ENCODE measurements around the gene CRTC1. TPM values are rescaled to one million over a fixed set of nuclear protein-coding genes. Genes with fewer than 3 reads are reported as not detected.

Gene CRTC1
- total RNA-seq, 1 experiment from 2014 or later = 1.6 TPM

- no peak for DNase-seq (ENCODE audit: low read depth)
These were observed 100.7 kb downstream of the CRTC1 start for GRCh38 chr19:18783958-18784785.

GRCh38 chr19:18784786-18785120 is 101.3 kb downstream of the CRTC1 start:
- in situ Hi-C loops (cut with HindIII; ENCODE audit: low pct_unique_long_range_greater_than_20kb, low sequenced_read_pairs) = no loop called here
- DNase-seq (ENCODE audit: low read depth) = peak; percentile 25

More at GRCh38 chr19:18783958-18784785, 100.7 kb downstream of the CRTC1 start:
- in situ Hi-C loops (cut with HindIII; ENCODE audit: low pct_unique_long_range_greater_than_20kb, low sequenced_read_pairs) = no loop called here

DNA sequence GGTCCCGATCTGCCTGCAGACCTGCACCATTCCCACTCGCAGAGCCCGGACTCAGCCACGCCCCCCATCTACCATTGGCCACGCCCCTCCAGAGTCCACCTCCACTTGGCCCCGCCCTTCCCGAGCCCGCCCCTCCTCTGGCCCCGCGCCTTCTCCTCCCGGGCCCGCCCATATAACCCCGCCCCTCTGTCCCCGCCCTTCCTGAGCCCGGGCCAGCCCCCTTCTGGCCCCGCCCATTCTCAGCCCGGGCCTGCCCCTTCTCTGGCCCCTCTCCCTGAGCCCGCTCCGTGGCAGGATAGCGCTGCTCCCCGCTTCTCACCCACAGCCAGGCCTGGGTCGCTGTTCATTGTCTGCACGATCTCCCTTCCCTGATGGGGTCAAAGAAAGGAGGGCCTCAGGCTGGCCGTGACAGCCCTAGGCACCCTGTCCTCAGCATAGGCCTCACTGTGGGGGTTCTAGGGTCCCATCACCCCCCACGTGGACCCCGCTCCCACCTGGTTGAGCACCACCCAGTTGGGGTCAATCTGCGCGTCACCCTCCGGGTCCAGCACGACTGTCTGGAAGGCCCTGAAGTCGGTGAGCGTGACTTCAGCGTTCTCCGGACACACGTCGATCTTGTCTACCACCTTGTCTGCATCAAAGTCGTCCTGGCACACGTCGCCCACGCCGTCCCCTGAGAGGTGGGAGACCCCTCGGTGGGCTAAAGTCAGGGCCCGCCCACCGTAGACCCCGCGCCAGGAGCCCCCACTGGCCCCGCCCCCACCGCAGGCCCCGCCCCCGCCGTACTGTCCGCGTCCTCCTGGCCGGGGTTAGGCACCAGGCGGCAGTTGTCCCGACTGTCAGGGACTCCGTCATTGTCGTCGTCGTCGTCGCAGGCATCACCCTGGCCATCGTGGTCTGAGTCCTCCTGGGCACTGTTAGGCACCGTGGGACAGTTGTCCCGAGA is 102.0 kb downstream of the CRTC1 start:
- in situ Hi-C loops (cut with HindIII; ENCODE audit: low pct_unique_long_range_greater_than_20kb, low sequenced_read_pairs) = no loop called here
- peak; percentile 56 for DNase-seq (ENCODE audit: low read depth)

DNA sequence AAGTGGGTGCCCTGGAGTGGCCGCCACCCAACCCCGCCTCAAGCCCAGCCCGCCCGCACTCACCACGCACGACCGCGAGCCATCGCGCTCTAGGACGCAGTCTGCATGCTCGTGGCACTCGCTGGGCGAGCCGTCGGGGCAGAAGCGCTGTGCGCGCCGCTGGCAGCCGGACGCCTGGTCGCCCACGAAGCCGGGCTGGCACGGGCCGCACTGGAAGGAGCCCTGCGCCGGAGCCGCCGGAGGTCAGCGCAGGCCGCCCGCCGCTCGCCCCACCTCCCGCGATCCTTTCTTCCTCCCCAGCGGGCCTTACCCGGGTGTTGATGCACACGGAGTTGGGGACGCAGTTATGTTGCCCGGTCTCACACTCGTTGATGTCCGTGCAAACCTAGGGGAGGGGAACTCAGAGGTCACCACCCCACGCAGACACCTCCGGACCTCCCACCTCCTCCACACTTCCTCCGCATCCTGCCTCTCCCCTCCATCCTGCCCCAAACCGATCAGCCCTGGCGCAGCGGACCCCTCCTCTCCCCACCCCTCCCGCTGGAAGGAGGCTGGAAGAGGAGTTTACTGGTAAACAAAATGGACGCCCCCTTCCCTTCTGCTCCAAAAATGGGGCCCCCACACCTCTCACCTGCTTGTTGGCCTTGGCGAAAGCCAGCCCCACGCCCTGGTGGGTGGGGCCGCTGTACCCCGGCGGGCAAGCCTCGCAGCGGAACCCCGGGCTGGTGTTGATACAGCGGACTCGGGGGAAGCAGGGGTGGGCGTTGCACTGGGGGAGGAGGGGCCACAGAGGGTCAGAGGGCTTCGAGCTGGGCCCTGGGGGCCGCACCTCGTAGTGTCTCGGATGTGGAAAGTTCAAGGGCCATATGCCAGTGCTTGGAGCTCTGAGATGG is 105.3 kb downstream of the CRTC1 start:
- DNase-seq (ENCODE audit: low read depth) = no peak
- in situ Hi-C loops (cut with HindIII; ENCODE audit: low pct_unique_long_range_greater_than_20kb, low sequenced_read_pairs) = no loop called here

GRCh38 chr19:18789422-18789869 is 106.0 kb downstream of the CRTC1 start:
- DNase-seq (ENCODE audit: low read depth) = no peak
- in situ Hi-C loops (cut with HindIII; ENCODE audit: low pct_unique_long_range_greater_than_20kb, low sequenced_read_pairs) = no loop called here

- no peak for DNase-seq (ENCODE audit: low read depth)
- in situ Hi-C loops (cut with HindIII; ENCODE audit: low pct_unique_long_range_greater_than_20kb, low sequenced_read_pairs) = no loop called here
These were observed 106.5 kb downstream of the CRTC1 start for GRCh38 chr19:18789883-18790565.

DNA sequence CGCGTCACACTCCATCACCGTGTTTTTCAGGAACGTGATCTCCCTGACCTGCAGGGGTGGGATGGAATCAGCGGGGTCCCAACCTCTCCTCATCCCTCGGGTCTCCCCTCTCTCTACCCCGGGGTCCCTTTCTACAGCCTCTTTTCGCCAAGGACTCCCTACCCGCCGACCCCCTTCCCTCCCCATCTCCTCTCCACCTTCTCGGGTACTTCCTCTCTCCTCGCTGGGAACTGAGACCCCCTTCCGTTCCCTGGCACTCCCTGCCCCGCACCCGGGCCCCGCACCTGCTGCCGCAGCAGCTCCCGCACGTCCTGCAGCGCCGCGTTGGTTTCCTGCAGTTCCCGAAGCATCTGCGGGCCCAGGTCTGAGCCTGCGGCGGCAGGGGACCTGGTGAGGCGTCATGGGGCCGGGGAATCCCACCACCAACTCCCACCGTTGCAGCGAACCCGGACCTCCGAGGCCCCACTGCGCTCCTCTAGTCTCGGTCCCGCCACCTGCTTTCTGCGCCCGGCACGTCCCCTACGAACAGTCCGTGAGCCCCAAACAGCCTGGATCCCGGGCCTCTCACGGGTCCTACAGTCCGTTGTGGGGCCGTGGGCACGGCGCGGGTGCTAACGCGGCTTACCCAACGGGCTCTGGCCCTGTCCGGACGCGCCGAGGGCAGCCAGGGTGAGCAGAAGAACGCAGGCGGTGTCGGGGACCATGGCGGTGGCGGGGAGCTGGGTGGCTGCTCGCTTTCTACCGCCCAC is 107.3 kb downstream of the CRTC1 start, which contains the start of gene COMP:
Gene COMP, minus strand, starts transcription at position 740 of the 749 bp plus-strand sequence. Its CDS starts 36 bp downstream, at position 704.
- in situ Hi-C loops (cut with HindIII; ENCODE audit: low pct_unique_long_range_greater_than_20kb, low sequenced_read_pairs) = no loop called here
- DNase-seq (ENCODE audit: low read depth) = no peak

- no peak for DNase-seq (ENCODE audit: low read depth)
- in situ Hi-C loops (cut with HindIII; ENCODE audit: low pct_unique_long_range_greater_than_20kb, low sequenced_read_pairs) = no loop called here
These were observed 107.8 kb downstream of the CRTC1 start for GRCh38 chr19:18791315-18791678.

GRCh38 chr19:18792661-18793060 is 109.2 kb downstream of the CRTC1 start:
- no peak for DNase-seq (ENCODE audit: low read depth)
- in situ Hi-C loops (cut with HindIII; ENCODE audit: low pct_unique_long_range_greater_than_20kb, low sequenced_read_pairs) = no loop called here

- in situ Hi-C loops (cut with HindIII; ENCODE audit: low pct_unique_long_range_greater_than_20kb, low sequenced_read_pairs) = no loop called here
- no peak for DNase-seq (ENCODE audit: low read depth)
These were observed 109.9 kb downstream of the CRTC1 start for GRCh38 chr19:18793144-18794028.

GRCh38 chr19:18794029-18794313 is 110.5 kb downstream of the CRTC1 start:
- in situ Hi-C loops (cut with HindIII; ENCODE audit: low pct_unique_long_range_greater_than_20kb, low sequenced_read_pairs) = no loop called here
- DNase-seq (ENCODE audit: low read depth) = no peak

GRCh38 chr19:18794692-18795091 is 111.2 kb downstream of the CRTC1 start:
- no peak for DNase-seq (ENCODE audit: low read depth)
- in situ Hi-C loops (cut with HindIII; ENCODE audit: low pct_unique_long_range_greater_than_20kb, low sequenced_read_pairs) = no loop called here

GRCh38 chr19:18795540-18795939 is 112.1 kb downstream of the CRTC1 start:
- DNase-seq (ENCODE audit: low read depth) = no peak

GRCh38 chr19:18796239-18796638 is 112.8 kb downstream of the CRTC1 start:
- no peak for DNase-seq (ENCODE audit: low read depth)

More at GRCh38 chr19:18795540-18795939, 112.1 kb downstream of the CRTC1 start:
- in situ Hi-C loops (cut with HindIII; ENCODE audit: low pct_unique_long_range_greater_than_20kb, low sequenced_read_pairs) = no loop called here

GRCh38 chr19:18798384-18799352 is 115.2 kb downstream of the CRTC1 start:
- DNase-seq (ENCODE audit: low read depth) = no peak
- in situ Hi-C loops (cut with HindIII; ENCODE audit: low pct_unique_long_range_greater_than_20kb, low sequenced_read_pairs) = no loop called here

More at GRCh38 chr19:18796239-18796638, 112.8 kb downstream of the CRTC1 start:
- in situ Hi-C loops (cut with HindIII; ENCODE audit: low pct_unique_long_range_greater_than_20kb, low sequenced_read_pairs) = no loop called here

Measured in Caki2 (cell line).